Neutrophil (primary cell): ENCODE data around the gene CD248.

Source experiments
- H3K27ac ChIP-seq: fragments of 200-600 bp; sonication (generic); 2 replicates; pipeline ENCODE4 v1.5.1; 2016; ENCODE audit warnings: mild to moderate bottlenecking, moderate library complexity
- H3K27me3 ChIP-seq: fragments of 200-600 bp; sonication (generic); 2 replicates; pipeline ENCODE4 v1.6.0; 2016; ENCODE audit warnings: mild to moderate bottlenecking
- H3K36me3 ChIP-seq: fragments of 200-600 bp; sonication (generic); 2 replicates; pipeline ENCODE4 v1.5.1; 2017
- H3K4me1 ChIP-seq, 2 experiments: fragments of 200-600 bp in 1 of 2; sonication (generic) in 1 of 2; 1 replicate in 1 of 2; 2 replicates in 1 of 2; pipeline versions ENCODE4 v1.5.1 to v1.6.1; 2013 to 2016; ENCODE audit warnings: low read depth in 1 of 2, low read length in 1 of 2, mild to moderate bottlenecking in 1 of 2, moderate library complexity in 1 of 2; ENCODE audit not compliant: control insufficient read depth in 1 of 2, insufficient read depth in 1 of 2
- H3K4me3 ChIP-seq, 2 experiments: fragments of 200-600 bp in 1 of 2; sonication (generic) in 1 of 2; 1 replicate in 1 of 2; 2 replicates in 1 of 2; pipeline ENCODE4 v1.5.1; 2013 to 2016; ENCODE audit warnings: low read depth in 1 of 2, low read length in 1 of 2, mild to moderate bottlenecking in 1 of 2, moderate library complexity in 1 of 2
- H3K9me3 ChIP-seq: fragments of 200-600 bp; sonication (generic); 2 replicates; pipeline ENCODE4 v1.5.1; 2016
- TF ChIP-seq, protein P1 (sequence below): fragments of 200-600 bp; sonication (generic); IDR thresholded peaks from 2 replicates; pipeline ENCODE4 v1.5.1; 2016; ENCODE audit warnings: antibody characterized with exemption

Gene CD248

DNA sequence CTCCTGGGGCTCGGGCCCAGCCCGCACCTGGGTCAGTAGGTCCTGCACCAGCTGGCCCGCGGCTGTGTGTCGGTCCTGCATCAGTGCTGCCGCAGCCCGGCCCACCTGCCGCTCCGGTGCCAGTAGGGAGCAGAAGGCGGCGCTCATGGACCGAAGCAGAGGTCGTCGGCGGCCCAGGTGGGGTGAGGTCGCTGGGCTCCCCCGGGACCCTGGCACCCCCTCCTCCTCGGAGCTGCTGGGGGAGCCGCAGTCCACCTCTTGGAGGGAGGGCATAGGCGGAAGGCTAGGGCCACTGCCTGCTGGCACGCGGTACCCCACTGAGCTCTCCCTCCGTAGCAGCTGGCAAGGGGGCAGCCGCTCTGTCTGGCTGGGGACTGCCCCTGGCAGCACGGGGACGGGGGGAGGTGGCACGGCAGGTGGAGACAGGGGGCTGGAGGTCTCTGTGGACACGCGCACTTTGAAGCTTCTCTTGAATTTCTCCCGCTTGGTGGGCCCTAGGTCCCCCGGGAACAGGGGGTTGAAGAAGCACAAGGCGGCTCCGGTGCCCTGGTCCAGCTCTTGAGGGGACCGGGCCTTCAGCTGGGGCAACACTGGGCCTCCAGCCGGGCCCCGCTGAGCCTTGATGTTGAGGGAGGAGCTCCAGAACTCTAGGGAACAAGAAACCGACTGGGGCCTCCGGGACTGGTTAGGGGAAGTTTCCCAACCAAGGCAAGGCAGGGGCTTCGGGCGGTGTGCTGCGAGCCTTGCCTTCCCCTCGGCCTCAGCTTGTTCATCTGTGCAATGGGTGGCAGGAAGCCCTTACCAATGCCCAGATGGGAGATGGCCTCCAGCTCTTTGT lies 18.0 kb upstream of the CD248 start:
- no peak overlapping the region for H3K4me3 ChIP-seq
- H3K27me3 ChIP-seq = peaks cover 20% of the 10 kb centered on the region
- peaks cover 35% of the 10 kb centered on the region for H3K36me3 ChIP-seq
- peaks cover 22% of the 10 kb centered on the region in 2 experiments for H3K4me1 ChIP-seq
- H3K9me3 ChIP-seq = no peaks in the 10 kb centered on the region
- no peak overlapping the region for H3K27ac ChIP-seq
- TF ChIP-seq, protein P1, sequence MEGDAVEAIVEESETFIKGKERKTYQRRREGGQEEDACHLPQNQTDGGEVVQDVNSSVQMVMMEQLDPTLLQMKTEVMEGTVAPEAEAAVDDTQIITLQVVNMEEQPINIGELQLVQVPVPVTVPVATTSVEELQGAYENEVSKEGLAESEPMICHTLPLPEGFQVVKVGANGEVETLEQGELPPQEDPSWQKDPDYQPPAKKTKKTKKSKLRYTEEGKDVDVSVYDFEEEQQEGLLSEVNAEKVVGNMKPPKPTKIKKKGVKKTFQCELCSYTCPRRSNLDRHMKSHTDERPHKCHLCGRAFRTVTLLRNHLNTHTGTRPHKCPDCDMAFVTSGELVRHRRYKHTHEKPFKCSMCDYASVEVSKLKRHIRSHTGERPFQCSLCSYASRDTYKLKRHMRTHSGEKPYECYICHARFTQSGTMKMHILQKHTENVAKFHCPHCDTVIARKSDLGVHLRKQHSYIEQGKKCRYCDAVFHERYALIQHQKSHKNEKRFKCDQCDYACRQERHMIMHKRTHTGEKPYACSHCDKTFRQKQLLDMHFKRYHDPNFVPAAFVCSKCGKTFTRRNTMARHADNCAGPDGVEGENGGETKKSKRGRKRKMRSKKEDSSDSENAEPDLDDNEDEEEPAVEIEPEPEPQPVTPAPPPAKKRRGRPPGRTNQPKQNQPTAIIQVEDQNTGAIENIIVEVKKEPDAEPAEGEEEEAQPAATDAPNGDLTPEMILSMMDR = no peak

DNA sequence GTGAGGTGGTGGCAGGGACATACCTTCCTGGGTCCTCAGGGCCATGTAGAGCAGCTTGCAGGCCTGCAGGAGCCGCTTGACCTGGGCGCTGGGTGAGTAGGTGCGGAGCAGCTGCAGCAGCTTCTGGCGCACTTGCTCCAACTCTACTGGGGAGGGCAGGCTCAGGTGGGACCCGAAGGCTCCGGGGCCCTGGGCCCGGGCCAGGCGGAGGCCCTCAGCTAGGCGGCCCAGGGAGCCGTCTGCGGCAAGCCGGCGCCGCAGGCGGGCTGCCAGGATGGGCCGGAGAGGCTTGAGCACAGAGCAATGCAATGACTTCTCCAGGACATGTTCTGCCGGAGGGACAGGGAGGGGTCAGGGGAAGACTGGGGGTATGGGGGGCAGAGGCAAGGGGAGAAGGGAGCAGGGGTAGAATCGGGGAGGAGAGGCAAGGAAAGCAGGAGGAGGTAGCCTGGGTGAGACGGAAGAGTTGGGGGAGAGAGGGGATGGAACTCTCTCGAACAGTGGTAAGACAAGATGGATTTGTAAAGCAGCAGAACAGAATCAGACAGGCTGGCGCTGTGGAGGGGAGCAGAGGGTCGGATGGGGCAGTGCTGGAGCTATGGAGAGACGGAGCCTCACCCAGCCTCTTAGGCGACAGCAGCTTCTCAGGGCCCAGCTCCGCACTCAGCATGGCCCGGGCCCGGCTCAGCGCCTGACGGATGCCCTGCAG lies 17.2 kb upstream of the CD248 start:
- Histone ChIP-seq H3K4me1 (peaks cover 22% of the 10 kb centered on the region in 2 experiments), H3K4me3 (no peak overlapping the region), H3K36me3 (peaks cover 27% of the 10 kb centered on the region), H3K9me3 (no peaks in the 10 kb centered on the region), H3K27me3 (peaks cover 21% of the 10 kb centered on the region), H3K27ac (no peak overlapping the region)
- TF ChIP-seq, protein P1 = no peak

DNA sequence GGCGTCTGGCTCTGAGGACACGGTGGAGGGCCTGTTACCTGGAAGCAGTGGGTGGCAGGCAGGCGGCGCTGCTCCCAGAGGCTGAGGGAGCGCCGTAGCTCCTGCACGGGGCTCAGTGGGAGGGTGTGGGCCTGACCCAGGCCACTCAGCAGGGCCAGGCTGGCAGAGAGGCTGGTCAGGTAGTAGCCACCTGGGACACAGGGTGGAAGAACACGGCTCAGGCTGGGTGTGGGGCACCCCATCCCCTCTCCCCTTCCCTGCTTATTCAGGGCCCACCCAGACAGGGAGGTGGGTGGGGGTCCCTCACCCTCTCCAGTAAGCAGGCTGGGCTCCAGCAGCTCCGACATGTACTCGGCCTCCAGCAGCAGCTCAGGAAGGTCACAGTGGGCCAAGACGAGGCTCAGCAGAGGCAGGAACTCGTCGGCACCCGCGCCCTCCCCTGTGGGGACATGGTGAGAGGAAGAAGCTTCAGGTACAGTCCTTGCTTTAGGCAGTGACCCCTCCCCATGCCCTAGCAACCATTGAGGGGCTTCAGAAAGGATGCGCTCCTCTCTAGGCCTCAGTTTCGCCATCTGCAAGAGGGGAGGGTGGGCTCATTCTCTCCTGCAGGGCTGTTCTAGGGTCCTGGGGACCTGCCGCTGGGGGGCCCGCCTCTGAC lies 16.5 kb upstream of the CD248 start:
- Histone ChIP-seq H3K4me1 (peaks cover 25% of the 10 kb centered on the region in 2 experiments), H3K4me3 (no peak overlapping the region)
- TF ChIP-seq, protein P1 = no peak

DNA sequence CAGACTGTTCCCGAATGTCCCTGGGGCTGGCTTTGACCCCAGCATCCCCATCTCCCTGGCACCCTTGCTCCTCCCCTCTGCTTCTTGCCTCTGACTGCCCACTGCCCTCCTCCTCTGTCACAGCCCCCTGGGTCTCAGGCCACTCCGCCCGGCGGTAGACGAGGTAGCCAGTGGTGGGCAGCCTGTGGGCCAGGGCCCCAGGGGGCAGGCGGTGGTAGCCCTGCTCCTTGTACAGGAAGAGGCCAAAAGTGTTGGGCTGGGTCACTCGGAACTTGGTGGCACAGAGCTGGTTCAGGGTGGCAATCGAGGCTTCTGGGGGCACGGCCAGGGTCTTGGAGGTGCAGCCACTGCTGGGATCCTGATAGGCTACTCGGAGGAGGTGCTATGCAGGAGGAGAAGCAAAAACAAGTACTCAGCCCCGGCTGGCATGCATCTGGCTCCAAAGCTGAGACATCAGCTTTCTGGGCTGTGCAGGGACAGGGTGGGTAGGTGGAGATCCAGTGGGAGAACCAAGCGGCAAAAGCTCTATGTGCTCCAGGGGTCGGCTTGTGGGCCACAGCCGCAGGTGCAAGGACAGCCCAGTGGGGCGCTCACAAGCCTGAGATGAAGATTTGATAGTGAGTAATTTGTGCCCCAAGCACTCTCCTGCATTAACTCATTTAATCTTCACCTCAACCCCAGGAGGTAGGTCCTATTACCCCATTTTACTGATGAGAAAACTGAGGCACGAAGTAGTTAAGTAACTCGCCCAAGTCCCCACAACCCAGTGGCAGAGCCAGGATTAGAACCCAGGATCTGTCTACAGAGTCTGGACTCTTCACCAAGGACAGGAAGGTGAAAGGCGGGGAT lies 15.8 kb upstream of the CD248 start:
- no peaks in the 10 kb centered on the region for H3K9me3 ChIP-seq
- no peak overlapping the region for H3K27ac ChIP-seq
- H3K36me3 ChIP-seq = peaks cover 13% of the 10 kb centered on the region
- TF ChIP-seq, protein P1 = no peak
- peaks cover 28% of the 10 kb centered on the region for H3K27me3 ChIP-seq
- no peak overlapping the region for H3K4me3 ChIP-seq
- peaks cover 25 to 28% of the 10 kb centered on the region in 2 experiments for H3K4me1 ChIP-seq

More for the DNA sequence above, 16.5 kb upstream of the CD248 start:
- H3K9me3 ChIP-seq = no peaks in the 10 kb centered on the region
- H3K27ac ChIP-seq = no peak overlapping the region
- H3K27me3 ChIP-seq = peaks cover 28% of the 10 kb centered on the region
- H3K36me3 ChIP-seq = peaks cover 20% of the 10 kb centered on the region
